ENCODE data around the gene GPR84.

GPR84 gene

DNA sequence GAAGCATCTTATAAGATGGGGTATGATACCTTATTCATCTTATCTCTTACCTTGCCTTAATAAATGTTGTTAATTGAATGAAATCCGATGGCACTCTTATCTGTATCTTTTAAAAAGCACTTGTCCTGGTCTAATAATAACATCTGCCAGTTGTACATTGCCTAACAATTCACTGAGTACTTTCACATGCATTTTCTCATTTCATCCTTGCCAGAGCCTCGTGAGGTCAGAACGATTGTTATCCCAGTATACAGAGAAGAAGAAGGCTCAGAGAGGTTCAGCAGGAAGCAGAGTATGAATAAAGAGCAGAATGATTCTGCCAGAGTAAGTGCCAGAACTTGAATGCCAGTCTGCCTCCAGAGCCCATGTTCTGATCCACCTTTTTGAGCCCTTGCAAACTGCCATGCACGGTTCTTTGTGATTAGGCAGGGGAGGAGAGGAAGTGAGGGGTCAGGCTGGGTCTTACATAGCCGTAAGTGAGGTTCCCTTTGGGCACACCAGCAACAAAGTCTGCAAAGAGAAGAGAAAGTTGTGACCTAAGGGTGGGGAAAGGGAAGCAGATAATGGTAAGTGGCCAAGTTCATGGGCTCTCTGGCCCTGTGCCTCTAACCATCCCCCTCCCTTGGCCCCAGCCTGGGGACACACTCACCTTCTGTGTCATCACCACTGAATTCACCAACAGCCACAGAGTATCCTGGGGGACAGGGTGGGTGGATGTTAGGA, 43.1 kb upstream of the GPR84 start:
- no peak for TF ChIP-seq ZFX (IDR thresholded peaks at IDR 0.05)
- TF ChIP-seq, protein P1, sequence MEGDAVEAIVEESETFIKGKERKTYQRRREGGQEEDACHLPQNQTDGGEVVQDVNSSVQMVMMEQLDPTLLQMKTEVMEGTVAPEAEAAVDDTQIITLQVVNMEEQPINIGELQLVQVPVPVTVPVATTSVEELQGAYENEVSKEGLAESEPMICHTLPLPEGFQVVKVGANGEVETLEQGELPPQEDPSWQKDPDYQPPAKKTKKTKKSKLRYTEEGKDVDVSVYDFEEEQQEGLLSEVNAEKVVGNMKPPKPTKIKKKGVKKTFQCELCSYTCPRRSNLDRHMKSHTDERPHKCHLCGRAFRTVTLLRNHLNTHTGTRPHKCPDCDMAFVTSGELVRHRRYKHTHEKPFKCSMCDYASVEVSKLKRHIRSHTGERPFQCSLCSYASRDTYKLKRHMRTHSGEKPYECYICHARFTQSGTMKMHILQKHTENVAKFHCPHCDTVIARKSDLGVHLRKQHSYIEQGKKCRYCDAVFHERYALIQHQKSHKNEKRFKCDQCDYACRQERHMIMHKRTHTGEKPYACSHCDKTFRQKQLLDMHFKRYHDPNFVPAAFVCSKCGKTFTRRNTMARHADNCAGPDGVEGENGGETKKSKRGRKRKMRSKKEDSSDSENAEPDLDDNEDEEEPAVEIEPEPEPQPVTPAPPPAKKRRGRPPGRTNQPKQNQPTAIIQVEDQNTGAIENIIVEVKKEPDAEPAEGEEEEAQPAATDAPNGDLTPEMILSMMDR (conservative IDR thresholded peaks at IDR 0.05): no peak
- no peak overlapping the region for H3K27ac ChIP-seq

DNA sequence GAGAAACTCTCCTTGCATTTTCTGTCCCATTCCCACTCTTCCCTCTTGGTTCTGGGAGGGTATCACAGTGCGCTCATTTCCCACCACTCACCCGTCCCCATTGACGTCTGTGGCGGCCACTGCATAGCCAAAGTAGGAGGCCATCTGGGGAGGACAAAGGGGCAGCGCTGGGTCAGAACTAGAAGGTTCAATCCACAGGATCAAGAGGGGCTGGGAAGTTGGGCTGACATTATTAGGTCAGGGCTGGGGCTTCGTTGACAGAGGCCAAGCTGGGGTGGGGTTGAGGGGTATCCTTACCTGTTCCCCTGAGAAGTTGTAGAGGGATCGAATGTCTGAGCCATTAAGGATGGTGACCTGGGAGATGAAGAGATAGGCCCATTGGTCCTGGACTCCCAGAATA, 41.3 kb upstream of the GPR84 start:
- no peak overlapping the region for H3K27ac ChIP-seq
- TF ChIP-seq, protein P1 (conservative IDR thresholded peaks at IDR 0.05): no peak
- TF ChIP-seq ZFX (IDR thresholded peaks at IDR 0.05): no peak

DNA sequence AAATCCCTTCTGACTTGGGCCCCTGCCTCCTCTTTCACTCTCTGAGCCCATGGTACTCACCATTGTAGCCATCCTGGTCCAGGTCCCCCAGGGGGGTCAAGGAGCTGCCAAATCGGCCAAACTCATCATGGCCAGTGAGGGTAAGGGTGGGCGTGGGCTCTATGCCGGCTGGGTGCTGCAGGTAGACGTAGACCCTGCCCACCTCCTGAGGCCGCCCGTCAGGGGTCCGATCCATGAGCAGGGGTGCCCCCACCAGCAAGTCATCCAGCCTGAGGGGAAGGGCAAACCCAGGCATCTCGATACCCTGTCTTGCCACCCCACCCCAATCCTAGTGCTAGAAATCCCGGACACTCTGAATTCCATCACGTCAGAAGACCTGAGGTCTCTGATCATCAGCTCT, 40.8 kb upstream of the GPR84 start:
- TF ChIP-seq, protein P1 (conservative IDR thresholded peaks at IDR 0.05): no peak
- no peak for TF ChIP-seq ZFX (IDR thresholded peaks at IDR 0.05)
- H3K27ac ChIP-seq: no peak overlapping the region

DNA sequence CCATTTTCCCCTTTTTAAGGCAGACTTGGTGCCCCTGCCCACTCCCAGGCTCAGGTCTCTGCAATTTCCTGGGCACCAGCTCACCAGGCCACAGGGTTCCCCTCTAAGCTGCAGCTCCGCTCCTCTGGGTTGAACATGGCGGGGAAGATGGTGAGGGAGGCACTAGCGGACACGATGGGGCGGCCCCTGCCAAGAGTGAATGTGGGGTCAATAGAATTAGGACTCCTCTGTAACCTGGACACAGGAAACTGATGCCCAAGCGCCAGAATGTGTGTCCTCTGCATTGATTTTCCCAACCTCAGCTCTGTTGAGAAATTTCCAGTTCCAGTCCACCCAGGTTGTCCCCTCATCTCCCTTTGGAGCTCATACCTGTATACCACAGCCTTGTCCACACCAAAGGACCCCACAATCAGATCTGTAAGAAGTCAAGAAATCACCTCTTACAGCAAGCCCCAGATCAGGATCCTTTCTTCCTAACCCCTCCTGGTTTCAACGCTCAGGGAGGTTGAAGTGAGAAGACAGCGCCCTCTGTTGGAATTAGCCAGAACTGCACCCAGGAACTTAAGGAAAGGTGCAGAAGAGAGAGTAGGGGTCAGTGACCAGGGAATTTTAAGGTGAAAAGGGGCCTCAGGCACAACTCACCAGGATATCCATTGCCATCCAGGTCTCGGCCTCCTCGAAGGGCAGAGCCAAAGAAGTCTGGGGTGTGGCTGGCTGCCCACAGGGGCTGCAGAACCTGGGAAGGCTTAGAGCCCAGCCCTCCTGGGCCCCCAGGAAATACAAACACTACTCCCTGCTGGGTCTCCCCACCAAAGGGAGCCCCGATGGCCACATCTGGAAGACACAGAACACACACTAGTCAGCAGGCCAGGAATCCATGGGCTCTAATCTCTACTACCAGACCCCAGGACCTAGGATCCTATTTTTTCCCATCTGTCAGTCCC, 40.0 kb upstream of the GPR84 start:
- TF ChIP-seq ZFX (IDR thresholded peaks at IDR 0.05): no peak
- TF ChIP-seq, protein P1 (conservative IDR thresholded peaks at IDR 0.05): peak; percentile 98
- no peak overlapping the region for H3K27ac ChIP-seq

DNA sequence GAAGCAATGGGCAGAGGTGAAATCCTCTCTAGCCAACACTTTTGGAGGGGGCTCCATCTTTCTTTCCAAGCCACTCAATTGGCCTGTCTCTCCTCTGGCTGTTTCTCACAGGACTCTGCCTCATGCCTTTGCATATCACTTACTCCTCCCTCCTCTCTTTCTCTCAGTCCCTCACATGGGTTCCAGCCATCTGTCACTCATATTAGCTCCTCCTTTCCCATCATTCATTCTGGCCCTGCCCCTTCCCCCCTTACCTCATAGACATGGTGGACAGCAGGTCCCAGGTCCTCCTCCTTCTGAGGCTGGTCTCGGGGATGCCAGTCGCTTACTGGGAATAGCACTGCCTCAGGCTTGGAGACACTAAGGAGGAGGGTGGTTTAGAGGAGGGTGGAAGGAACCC, 36.8 kb upstream of the GPR84 start:
- no peak overlapping the region for H3K27ac ChIP-seq
- TF ChIP-seq, protein P1 (conservative IDR thresholded peaks at IDR 0.05): no peak
- TF ChIP-seq ZFX (IDR thresholded peaks at IDR 0.05): no peak

DNA sequence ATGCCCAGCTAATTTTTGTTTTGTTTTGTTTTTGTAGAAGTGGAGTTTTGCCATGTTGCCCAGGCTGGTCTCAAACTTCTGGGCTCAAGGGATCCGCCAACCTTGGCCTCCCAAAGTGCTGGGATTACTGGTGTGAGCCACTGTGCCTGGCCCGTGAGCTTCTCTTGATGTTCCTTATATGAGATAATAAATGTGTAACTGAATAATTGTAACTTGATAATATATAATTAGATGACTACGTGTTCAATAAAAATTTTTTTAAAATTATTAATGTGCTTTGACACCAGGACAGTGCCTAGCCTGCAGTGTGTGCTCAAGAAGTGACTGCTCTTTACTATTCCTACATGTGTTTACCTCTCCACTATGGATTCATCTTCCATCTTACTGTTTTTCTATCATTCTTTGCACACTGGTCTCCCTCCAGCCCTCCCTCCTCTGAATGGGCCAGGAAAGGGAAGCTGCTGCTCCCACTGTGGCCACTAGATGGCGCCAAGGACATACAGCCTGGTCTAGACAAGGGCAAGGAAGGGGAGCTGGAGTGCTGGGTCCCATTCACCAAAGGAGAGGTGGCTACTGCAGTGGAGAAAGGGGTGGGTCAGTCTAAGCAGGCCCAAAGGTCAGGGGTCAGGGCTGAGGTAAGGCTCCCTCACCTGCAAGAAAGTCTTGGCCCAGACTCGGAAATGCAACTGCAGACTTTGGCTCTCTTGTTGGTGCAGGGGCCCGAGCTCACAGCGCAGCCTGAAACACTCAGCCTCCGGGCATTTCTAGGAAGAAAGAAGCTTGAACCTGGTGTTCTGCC, 34.9 kb upstream of the GPR84 start:
- H3K27ac ChIP-seq: no peak overlapping the region
- no peak for TF ChIP-seq ZFX (IDR thresholded peaks at IDR 0.05)
- TF ChIP-seq, protein P1 (conservative IDR thresholded peaks at IDR 0.05): peak; percentile 99
